GM08714 (cell line): ENCODE measurements around the gene IRAK2.
"Not testable (repeated sequence)": the region's sequence is repeated elsewhere in the genome, so short reads cannot be mapped to it uniquely, and the experiment has no call there.

Source experiments
- H3K4me3 ChIP-seq: fragments of 200-500 bp; sonication (Bioruptor generic); 2 replicates; pipeline ENCODE4 v1.5.1; 2014; ENCODE audit warnings: mild to moderate bottlenecking, low read length, inconsistent platforms
- ZNF274 ChIP-seq: IDR thresholded peaks from 2 replicates; pipeline ENCODE4 v1.6.1; 2012; ENCODE audit warnings: mild to moderate bottlenecking, low read depth, low read length

IRAK2 gene, protein sequence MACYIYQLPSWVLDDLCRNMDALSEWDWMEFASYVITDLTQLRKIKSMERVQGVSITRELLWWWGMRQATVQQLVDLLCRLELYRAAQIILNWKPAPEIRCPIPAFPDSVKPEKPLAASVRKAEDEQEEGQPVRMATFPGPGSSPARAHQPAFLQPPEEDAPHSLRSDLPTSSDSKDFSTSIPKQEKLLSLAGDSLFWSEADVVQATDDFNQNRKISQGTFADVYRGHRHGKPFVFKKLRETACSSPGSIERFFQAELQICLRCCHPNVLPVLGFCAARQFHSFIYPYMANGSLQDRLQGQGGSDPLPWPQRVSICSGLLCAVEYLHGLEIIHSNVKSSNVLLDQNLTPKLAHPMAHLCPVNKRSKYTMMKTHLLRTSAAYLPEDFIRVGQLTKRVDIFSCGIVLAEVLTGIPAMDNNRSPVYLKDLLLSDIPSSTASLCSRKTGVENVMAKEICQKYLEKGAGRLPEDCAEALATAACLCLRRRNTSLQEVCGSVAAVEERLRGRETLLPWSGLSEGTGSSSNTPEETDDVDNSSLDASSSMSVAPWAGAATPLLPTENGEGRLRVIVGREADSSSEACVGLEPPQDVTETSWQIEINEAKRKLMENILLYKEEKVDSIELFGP

DNA sequence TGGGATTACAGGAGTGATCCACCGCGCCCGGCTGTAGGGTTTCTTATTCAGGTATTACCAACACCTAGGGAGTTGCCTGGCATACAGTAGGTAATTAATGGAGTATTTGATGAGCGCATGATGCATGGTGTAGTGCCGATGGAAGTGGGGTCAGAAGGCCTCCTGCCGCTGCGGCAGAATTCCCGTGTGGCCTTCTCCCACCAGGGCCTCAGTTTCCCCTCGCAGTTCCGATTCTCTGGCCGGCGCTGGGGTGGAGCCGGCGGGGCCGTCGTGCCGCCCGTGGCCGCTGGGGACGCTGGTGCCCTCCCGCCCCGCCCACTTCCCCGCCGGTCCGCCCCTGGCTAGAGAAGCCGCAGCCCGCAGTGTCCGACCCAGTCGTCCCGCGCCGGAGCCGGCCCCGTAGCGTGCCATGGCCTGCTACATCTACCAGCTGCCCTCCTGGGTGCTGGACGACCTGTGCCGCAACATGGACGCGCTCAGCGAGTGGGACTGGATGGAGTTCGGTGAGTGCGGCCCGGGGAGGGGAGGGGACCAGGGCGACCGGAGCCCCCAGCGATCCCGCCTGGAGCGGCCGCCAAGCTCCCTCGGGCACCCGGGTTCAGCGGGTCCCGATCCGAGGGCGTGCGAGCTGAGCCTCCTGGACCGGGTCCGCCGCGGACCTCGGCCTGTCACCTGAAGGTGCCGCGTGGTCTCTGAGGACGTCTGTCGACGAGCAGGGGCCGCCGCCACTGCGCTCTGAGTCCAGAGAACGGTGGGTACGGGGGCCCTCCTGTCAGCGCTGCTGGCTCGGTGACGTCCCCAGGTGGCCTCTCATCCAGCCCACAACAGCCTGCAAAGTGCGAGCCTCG, at the start of gene IRAK2:
IRAK2 (plus strand) TSS at position 374 of the 848 bp plus-strand sequence; CDS start at position 410, 36 bp downstream.
- TF ChIP-seq ZNF274, result no peak

DNA sequence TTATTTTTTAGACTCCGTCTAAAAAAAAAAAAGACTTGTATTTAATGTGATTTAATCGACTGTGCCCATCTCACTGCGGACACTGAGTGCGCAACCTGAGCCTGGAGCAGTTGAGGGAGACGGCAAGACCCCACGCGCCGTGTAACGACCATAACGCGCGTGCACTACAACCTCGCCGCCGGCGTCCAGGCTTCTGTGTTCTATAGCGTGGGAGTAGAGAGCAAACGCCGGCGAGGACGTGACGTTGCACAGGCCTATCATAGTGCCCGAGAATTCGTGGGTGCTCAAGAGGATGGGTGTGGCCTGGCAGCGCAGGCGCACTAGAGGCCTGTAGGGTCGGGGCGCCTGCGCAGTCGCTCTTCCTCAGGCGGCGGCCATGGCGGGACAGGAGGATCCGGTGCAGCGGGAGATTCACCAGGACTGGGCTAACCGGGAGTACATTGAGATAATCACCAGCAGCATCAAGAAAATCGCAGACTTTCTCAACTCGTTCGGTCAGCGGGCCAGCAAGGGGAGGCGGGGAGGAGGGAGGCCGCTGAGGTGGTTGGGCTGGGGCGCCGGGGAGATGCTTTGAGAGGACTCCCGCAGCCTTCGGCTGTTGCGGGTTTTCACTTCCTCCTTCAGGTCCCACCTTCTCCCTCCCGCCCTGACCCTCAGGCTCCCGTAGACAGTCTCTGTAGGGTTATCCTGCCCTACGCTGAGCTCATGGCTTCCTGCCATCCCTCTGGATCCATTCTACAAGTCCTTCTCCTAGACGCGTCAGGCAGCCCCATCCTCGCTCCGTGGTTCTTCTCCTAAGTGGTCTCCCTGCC, 49.2 kb upstream of the IRAK2 start, which contains the start of gene BRK1:
BRK1 (plus strand) TSS at position 350 of the 812 bp plus-strand sequence; CDS start at position 377, 27 bp downstream.
- H3K4me3 ChIP-seq, result peak within 1 kb of the TSS; percentile 78
- no peak for TF ChIP-seq ZNF274

More for the DNA sequence above, at the start of gene IRAK2:
- peak within 1 kb of the TSS; percentile 63 for H3K4me3 ChIP-seq

DNA sequence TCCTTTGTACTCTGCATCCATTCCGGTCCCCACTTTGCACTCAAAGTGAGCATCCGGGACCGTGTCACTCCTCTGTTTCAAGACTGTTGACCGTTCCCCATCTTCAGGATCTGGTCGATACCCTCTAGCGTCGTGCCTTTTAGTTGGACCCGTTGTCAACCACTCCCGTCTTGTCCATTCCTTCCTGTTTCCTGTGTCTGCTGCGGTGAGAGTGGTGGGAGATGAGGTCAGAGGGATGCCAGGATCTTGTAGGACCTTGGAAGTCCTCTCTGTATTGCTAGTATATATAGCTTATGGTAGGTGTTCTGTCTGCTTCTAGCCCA, 48.6 kb upstream of the IRAK2 start:
- H3K4me3 ChIP-seq, result peak overlapping the region; percentile 78
- TF ChIP-seq ZNF274, result no peak

DNA sequence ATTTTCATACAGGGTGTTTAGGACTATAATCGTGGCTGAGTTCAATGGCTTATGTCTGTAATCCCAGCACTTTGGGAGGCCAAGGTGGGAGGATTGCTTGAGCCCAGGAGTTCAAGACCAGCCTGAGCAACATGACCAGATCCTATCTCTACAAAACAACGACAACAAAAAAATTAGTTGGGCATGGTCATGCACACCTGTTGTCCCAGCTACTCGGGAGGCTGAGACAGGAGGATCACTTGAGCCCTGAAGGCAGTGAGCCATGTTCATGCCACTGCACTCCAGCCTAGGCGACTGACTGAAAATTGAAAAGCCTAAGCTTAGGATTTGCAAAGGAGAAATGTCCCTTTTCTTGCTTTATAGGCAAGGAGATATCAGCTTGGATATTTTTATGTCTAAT, 47.8 kb upstream of the IRAK2 start:
- no peak for TF ChIP-seq ZNF274
- H3K4me3 ChIP-seq, result peak overlapping the region; percentile 78

DNA sequence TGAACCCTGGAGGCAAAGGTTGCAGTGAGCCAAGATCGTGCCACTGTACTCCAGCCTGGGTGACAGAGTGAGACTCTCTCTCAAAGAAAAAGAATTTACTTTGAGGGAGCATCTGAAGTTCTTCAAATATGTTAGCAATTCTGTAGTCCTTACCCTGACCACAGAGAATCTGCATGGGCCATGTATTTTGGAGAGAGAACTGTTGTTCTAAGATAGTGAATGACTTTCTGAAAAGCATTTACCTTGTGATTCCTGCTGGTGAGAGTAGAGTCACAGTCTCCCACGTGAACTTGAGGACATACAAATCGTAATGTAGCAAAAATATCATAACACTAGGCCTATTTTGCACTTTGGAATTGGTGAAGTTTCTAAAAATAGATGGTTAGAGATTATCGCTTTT, 45.3 kb upstream of the IRAK2 start:
- H3K4me3 ChIP-seq, result no peak overlapping the region
- TF ChIP-seq ZNF274, result no peak

DNA sequence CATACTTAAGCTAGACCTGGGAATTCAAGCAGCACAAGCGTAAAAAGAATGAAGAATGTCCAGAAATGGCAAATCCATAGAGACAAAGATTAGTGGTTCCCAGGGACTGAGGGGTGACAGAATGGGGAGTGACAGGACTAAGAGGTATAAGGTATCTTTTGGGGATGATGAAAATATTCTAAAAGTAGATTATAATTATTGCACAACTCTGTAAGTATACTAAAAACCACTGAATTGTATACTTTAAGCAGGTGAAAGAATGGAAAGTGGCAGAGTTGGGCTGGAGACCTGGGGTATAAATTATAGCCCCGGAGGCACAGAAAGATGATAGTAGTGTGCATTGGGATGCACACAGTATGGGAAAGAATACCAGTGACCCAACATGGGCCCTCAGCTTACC, 43.7 kb upstream of the IRAK2 start:
- TF ChIP-seq ZNF274, result no peak
- no peak overlapping the region for H3K4me3 ChIP-seq

DNA sequence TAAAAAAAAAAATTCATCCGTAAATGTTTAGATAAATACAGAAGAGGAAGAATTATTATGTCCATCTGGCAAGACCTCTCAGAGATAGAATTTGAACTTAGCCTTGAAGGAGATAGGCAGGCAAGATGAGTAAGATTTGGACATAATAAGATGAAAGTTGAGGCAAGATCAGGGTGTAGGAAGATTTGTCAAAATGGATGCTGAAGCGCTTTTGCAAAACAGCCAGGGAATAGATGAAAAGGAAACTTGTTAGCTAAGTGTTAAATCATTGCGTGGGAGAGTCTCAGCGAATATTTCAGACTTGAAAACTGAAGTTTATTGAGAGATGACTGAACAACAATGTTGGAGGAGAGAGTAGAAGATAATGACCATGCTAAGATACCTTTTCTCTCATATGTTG, 42.0 kb upstream of the IRAK2 start:
- TF ChIP-seq ZNF274, result no peak
- H3K4me3 ChIP-seq, result no peak overlapping the region

DNA sequence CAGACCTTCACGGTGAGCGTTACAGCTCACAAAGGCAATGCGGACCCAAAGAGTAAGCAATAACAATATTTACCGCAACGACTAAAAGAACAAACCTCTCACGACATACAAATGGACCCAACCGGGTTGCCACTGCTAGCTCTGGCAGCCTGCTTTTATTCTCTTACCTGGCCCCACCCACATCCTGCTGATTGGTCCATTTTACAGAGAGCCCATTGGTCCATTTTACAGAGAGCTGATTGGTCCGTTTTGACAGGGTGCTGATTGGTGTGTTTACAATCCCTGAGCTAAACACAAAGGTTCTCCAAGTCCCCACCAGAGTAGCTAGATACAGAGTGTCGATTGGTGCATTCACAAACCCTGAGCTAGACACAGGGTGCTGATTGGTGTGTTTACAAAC, 28.8 kb upstream of the IRAK2 start:
- not testable (repeated sequence) for H3K4me3 ChIP-seq

DNA sequence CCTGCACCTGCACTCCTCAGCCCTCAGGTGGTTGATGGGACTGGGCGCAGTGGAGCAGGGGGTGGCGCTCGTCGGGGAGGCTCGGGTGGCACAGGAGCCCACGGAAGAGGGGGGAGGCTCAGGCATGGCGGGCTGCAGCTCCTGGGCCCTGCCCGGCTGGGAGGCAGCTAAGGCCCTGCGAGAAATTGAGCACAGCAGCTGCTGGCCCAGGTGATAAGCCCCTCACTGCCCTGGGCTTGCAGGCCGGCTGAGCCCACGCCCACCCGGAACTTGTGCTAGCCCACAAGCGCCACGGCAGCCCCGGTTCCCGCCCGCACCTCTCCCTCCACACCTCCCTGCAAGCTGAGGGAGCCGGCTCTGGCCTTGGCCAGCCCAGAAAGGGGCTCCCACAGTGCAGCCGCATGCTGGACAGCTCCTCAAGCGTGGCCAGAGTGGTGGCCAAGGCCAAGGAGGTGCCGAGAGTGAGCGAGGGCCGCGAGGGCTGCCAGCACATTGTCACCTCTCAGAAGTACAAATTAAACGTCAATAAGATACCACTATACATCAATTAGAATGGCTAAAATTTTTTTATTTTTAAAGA, 28.2 kb upstream of the IRAK2 start:
- no peak overlapping the region for H3K4me3 ChIP-seq
- TF ChIP-seq ZNF274, result no peak

DNA sequence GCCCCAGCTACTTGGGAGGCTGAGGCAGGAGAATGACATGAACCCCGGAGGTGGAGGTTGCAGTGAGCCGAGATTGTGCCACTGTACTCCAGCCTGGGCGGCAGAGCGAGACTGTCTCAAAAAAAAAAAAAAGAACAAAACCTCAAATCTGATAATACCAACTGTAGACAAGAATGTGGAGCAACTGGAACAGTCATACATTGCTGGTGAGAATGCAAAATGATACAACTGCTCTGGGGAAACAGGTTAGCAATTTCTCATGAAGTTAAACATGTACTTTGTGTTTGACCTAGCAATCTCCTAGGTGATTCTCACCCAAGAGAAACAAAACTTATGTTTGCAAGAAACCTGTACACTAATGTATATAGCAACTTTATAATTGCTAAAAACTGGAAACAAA, 27.5 kb upstream of the IRAK2 start:
- TF ChIP-seq ZNF274, result no peak
- H3K4me3 ChIP-seq, result no peak overlapping the region

DNA sequence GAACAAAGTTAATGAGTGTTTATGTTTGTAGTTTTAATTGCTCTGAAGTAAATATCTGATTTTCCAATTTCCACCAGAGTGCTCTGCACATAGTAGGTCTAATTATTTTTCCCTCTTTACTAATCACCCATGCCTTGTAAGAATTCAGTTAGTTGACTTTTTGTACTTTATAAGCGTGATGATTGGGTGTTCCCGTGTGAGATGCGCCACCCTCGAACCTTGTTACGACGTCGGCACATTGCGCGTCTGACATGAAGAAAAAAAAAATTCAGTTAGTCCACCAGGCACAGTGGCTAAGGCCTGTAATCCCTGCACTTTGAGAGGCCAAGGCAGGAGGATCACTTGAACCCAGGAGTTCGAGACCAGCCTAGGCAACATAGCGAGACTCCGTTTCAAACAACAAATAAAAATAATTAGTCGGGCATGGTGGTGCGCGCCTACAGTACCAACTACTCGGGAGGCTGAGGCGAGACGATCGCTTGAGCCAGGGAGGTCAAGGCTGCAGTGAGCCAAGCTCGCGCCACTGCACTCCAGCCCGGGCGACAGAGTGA, 23.6 kb upstream of the IRAK2 start:
- no peak overlapping the region; the same call in 1 of the 2 replicates for H3K4me3 ChIP-seq
- no peak for TF ChIP-seq ZNF274

DNA sequence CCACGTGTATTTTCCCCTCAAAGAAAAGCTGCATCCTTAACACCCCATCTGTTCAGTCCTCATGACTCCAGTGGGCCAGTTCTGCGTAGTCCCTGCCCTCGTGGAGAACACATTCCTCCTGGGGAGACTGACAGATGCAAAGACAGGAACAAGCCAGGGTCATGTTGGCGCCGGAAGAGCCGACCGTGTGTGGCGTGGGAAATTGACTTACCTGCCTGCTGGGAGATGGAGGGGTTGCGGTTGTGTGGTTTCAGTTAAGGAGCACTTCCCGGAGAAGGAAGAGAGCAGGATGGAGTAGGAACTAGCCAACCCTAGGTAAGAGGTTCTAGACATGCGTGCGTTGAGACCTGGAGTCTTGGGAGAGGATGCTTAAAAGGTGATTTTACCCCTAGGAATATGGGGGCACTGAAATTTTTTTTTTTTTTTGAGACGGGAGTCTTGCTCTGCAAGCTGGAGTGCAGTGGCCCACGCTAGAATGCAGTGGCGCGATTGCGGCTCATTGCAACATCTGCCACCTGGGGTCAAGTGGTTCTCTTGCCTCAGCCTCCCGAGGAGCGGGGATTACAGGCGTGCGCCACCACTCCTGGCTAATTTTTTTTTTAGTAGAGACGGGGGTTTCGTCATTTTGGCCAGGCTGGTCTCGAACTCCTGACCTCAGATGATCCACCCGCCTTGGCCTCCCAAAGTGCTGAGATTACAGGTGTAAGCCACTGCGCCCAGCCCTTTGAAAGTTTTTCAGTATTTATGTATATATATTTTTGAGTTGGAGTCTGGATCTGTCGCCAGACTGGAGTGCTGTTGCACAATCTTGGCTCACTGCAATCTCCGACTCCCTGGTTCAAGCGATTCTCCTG, 21.8 kb upstream of the IRAK2 start:
- peak overlapping the region; percentile 76 for H3K4me3 ChIP-seq
- no peak for TF ChIP-seq ZNF274

DNA sequence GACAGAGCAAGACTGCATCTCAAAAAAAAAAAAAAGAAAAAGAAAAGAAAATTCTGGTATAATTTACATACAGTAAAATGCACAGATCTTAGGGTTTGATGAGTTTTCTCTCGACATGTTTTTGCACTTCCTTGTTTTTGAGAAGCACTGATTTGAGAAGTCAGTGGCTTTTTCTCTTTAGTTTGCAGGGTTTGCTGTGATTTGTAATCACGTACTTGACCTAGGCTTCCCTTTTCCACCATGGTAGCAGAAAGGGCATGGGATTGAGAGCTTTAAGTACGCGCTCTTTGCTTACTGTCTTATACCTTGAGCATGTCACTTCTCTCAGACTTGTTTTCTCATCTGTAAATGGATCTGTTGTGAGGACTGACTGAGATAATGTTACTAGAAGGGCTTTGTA, 19.0 kb upstream of the IRAK2 start:
- TF ChIP-seq ZNF274, result no peak
- no peak overlapping the region for H3K4me3 ChIP-seq
